DOHH2 (cell line): ENCODE measurements around the gene SMOC2.

Experiments
- H3F3A ChIP-seq: fragments of 200-600 bp; sonication (generic), shearing (Covaris generic); 2 replicates; pipeline ENCODE4 v1.6.0; 2016; ENCODE audit warnings: antibody characterized with exemption, mild to moderate bottlenecking; ENCODE audit not compliant: control insufficient read depth, insufficient read depth
- H3K27ac ChIP-seq: fragments of 200-600 bp; sonication (generic); 2 replicates; pipeline ENCODE4 v1.5.1; 2014; ENCODE audit warnings: low read depth, mild to moderate bottlenecking, low read length, moderate library complexity
- H3K27me3 ChIP-seq: fragments of 200-600 bp; sonication (generic); 2 replicates; pipeline ENCODE4 v1.6.1; 2014; ENCODE audit warnings: mild to moderate bottlenecking, low read length, mixed read lengths; ENCODE audit not compliant: control insufficient read depth
- H3K36me3 ChIP-seq: fragments of 200-600 bp; sonication (generic); 2 replicates; pipeline ENCODE4 v1.6.1; 2014; ENCODE audit warnings: mild to moderate bottlenecking, low read length, moderate library complexity, mixed read lengths; ENCODE audit not compliant: control insufficient read depth
- H3K4me1 ChIP-seq: fragments of 200-600 bp; sonication (generic); 2 replicates; pipeline ENCODE4 v1.6.1; 2014; ENCODE audit warnings: mild to moderate bottlenecking, low read length, mixed read lengths; ENCODE audit not compliant: control insufficient read depth
- H3K4me2 ChIP-seq: fragments of 200-600 bp; sonication (generic); 2 replicates; pipeline ENCODE4 v1.6.0; 2014; ENCODE audit warnings: mild to moderate bottlenecking, low read length, moderate library complexity
- H3K4me3 ChIP-seq: fragments of 200-600 bp; sonication (generic); 2 replicates; pipeline ENCODE4 v1.5.1; 2014; ENCODE audit warnings: mild to moderate bottlenecking, low read length, mixed read lengths
- H3K79me2 ChIP-seq: fragments of 200-600 bp; sonication (generic); 2 replicates; pipeline ENCODE4 v1.6.1; 2014; ENCODE audit warnings: mild to moderate bottlenecking, low read length, mixed read lengths; ENCODE audit not compliant: control insufficient read depth
- H3K9me2 ChIP-seq: fragments of 200-600 bp; sonication (generic); replicated peaks from 2 replicates; pipeline ENCODE4 v1.6.1; 2014; ENCODE audit warnings: mild to moderate bottlenecking, low read length, mixed read lengths; ENCODE audit not compliant: control insufficient read depth
- H3K9me3 ChIP-seq: fragments of 200-600 bp; sonication (generic); 2 replicates; pipeline ENCODE4 v1.6.1; 2014; ENCODE audit warnings: antibody characterized with exemption, low read length, mixed read lengths; ENCODE audit not compliant: control insufficient read depth, insufficient read depth
- H4K20me1 ChIP-seq: fragments of 200-600 bp; sonication (generic); 2 replicates; pipeline ENCODE4 v1.6.0; 2014; ENCODE audit warnings: low read depth, mild to moderate bottlenecking, antibody characterized with exemption, low read length, moderate library complexity; ENCODE audit not compliant: control insufficient read depth, insufficient read depth
- EZH2phosphoT487 ChIP-seq: fragments of 200-600 bp; sonication (generic); IDR thresholded peaks from 2 replicates; pipeline ENCODE4 v1.6.1; 2017; ENCODE audit warnings: borderline replicate concordance, mild to moderate bottlenecking, antibody characterized with exemption, low read length, moderate library complexity, mixed read lengths
- TF ChIP-seq, protein P1 (sequence below): fragments of 200-600 bp; sonication (generic); IDR thresholded peaks from one replicate; pipeline ENCODE4 v1.5.1; 2014; ENCODE audit warnings: antibody characterized with exemption, mild to moderate bottlenecking, low read depth, low read length; ENCODE audit not compliant: poor library complexity, severe bottlenecking

Gene SMOC2

DNA sequence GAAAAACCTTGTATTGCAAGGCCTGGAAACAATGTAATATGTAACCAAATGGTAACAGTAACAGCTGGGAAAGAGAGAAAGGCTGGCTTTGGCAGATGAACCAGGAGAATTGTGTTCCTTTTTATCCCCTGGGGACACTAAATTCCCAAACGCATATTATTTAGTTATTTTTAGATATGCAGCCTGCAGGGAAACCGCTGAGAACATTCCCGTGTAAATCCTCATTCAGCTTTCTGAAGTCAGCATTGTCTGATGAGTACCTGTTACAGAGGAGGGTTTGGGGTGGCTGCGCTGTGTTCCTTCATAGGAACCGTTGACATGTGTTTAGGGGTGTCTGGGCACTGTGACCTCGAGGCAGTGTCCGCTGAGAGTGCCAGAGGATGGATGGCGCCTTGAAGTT, 101.3 kb downstream of the SMOC2 start:
- Histone ChIP-seq H3K27ac (no peak overlapping the region), H3K27me3 (no peaks in the 10 kb centered on the region), H3K4me1 (no peaks in the 10 kb centered on the region), H3K4me3 (no peak overlapping the region), H3K79me2 (no peaks in the 10 kb centered on the region), H4K20me1 (no peaks in the 10 kb centered on the region), H3K4me2 (no peak overlapping the region), H3K9me3 (no peaks in the 10 kb centered on the region), H3K36me3 (no peaks in the 10 kb centered on the region), H3F3A (no peaks in the 10 kb centered on the region), H3K9me2 (no peaks in the 10 kb centered on the region)
- TF ChIP-seq, protein P1, sequence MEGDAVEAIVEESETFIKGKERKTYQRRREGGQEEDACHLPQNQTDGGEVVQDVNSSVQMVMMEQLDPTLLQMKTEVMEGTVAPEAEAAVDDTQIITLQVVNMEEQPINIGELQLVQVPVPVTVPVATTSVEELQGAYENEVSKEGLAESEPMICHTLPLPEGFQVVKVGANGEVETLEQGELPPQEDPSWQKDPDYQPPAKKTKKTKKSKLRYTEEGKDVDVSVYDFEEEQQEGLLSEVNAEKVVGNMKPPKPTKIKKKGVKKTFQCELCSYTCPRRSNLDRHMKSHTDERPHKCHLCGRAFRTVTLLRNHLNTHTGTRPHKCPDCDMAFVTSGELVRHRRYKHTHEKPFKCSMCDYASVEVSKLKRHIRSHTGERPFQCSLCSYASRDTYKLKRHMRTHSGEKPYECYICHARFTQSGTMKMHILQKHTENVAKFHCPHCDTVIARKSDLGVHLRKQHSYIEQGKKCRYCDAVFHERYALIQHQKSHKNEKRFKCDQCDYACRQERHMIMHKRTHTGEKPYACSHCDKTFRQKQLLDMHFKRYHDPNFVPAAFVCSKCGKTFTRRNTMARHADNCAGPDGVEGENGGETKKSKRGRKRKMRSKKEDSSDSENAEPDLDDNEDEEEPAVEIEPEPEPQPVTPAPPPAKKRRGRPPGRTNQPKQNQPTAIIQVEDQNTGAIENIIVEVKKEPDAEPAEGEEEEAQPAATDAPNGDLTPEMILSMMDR: no peak
- TF ChIP-seq EZH2phosphoT487: no peak

DNA sequence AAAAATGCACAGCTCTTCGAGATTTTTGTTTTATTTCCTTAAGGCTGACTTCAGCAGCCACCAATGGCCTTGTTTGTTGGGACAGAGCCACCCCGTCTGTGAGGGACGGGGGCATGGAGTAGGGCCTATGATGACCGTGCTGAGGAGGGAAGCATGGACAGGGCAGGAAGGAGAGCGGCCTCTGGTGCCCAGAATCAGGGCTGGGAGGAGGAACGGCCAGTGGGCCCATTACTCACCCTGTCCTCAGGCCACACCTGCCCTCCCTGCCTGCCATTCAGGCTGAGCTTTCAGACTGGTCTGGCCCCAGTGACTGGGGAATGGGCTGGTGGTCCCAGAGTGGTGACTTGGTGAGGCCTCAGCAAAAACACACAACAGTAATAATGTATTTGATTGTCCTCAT, 104.4 kb downstream of the SMOC2 start:
- Histone ChIP-seq H4K20me1 (no peaks in the 10 kb centered on the region), H3K4me1 (no peaks in the 10 kb centered on the region), H3F3A (no peaks in the 10 kb centered on the region), H3K27me3 (no peaks in the 10 kb centered on the region), H3K36me3 (no peaks in the 10 kb centered on the region), H3K79me2 (no peaks in the 10 kb centered on the region), H3K9me2 (no peaks in the 10 kb centered on the region), H3K9me3 (no peaks in the 10 kb centered on the region), H3K4me3 (no peak overlapping the region), H3K4me2 (no peak overlapping the region), H3K27ac (no peak overlapping the region)
- TF ChIP-seq, protein P1: no peak
- no peak for TF ChIP-seq EZH2phosphoT487

DNA sequence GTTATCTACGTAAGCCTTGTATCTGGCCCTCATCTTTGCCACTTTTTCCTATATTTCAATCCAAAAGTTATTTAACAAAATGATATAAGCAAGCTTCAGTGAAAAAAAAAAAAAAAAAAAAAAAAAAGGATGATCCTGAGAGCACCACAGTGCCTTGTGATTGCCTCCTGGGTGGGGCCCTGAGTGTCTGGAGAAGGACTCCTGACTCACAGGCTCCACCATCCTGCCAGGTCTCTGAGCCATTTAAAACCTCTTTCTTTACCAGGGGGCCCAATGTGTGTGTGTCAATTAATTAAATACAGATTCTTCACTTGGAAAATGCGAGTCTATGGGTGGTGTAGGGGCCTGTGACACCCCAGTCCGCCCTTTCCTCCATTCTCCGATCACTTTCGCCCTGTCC, 105.2 kb downstream of the SMOC2 start:
- H4K20me1 ChIP-seq: no peaks in the 10 kb centered on the region
- no peaks in the 10 kb centered on the region for H3K79me2 ChIP-seq
- no peak overlapping the region for H3K4me3 ChIP-seq
- H3K36me3 ChIP-seq: no peaks in the 10 kb centered on the region
- H3K4me2 ChIP-seq: no peak overlapping the region
- no peak overlapping the region for H3K27ac ChIP-seq
- TF ChIP-seq, protein P1: no peak
- no peak for TF ChIP-seq EZH2phosphoT487
- H3K27me3 ChIP-seq: no peaks in the 10 kb centered on the region
- no peaks in the 10 kb centered on the region for H3K9me3 ChIP-seq
- H3K9me2 ChIP-seq: no peaks in the 10 kb centered on the region
- H3K4me1 ChIP-seq: no peaks in the 10 kb centered on the region
- no peaks in the 10 kb centered on the region for H3F3A ChIP-seq

DNA sequence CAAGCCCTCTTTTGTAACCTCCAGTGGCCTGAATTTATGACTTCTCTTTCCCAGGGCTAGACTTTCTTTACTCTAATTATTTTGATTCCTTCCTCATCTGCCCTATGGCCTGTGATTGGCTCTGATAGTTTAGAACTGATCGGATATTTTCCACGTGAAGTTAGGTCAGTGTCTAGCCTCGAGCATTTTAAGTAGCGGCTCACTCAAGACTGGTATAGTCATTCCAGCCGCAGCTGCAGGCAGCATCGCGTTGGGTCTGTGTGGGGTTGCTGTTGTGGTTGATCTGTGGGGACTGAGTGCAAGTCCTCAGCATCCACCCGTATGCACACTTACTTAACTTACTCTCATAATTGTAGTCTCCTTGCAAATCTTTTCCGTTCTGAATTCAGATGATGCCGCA, 105.7 kb downstream of the SMOC2 start:
- H3F3A ChIP-seq: no peaks in the 10 kb centered on the region
- no peaks in the 10 kb centered on the region for H3K9me3 ChIP-seq
- H3K4me2 ChIP-seq: no peak overlapping the region
- no peaks in the 10 kb centered on the region for H3K36me3 ChIP-seq
- no peak overlapping the region for H3K27ac ChIP-seq
- H3K79me2 ChIP-seq: no peaks in the 10 kb centered on the region
- H3K27me3 ChIP-seq: no peaks in the 10 kb centered on the region
- no peaks in the 10 kb centered on the region for H3K9me2 ChIP-seq
- no peak overlapping the region for H3K4me3 ChIP-seq
- no peaks in the 10 kb centered on the region for H3K4me1 ChIP-seq
- no peak for TF ChIP-seq EZH2phosphoT487
- TF ChIP-seq, protein P1: no peak
- no peaks in the 10 kb centered on the region for H4K20me1 ChIP-seq
